Upper lobe of left lung (tissue), 6 donors: Measurements from ENCODE around the gene TMEM200B. TPM values are rescaled to one million over a fixed set of nuclear protein-coding genes. Genes with fewer than 3 reads are reported as not detected.
"Not testable (repeated sequence)": the region's sequence is repeated elsewhere in the genome, so short reads cannot be mapped to it uniquely, and the experiment has no call there.

Source experiments
- ATAC-seq, 2 donors: fragments of 200-7000 bp; cut with Tn5 transposase; one replicate each; pipeline ENCODE4 v1.9.1; 2022; ENCODE audit warnings: mild to moderate bottlenecking in 2 of 2, moderate library complexity in 2 of 2; ENCODE audit not compliant: low FRiP score in 2 of 2
- DNase-seq, 2 donors: peaks; one replicate each; pipeline ENCODE4 v3.0.0-alpha.2; 2019 to 2020
- H3K27ac ChIP-seq, 4 donors: fragments of 200-600 bp; sonication (generic); one replicate each; pipeline ENCODE4 v1.5.1; 2016 to 2019
- H3K27me3 ChIP-seq, 4 donors: fragments of 200-600 bp; sonication (generic); one replicate each; pipeline ENCODE4 v1.5.1; 2017 to 2019
- H3K36me3 ChIP-seq, 4 donors: fragments of 200-600 bp; sonication (generic); one replicate each; pipeline ENCODE4 v1.5.1; 2016 to 2019
- H3K4me1 ChIP-seq, 4 donors: fragments of 200-600 bp; sonication (generic); one replicate each; pipeline ENCODE4 v1.5.1; 2018 to 2019
- H3K4me3 ChIP-seq, 4 donors: fragments of 200-600 bp; sonication (generic); one replicate each; pipeline ENCODE4 v1.5.1; 2017 to 2019; ENCODE audit warnings: mild to moderate bottlenecking in 2 of 4, moderate library complexity in 1 of 4
- H3K9me3 ChIP-seq, 4 donors: fragments of 200-600 bp; sonication (generic); one replicate each; pipeline ENCODE4 v1.5.1; 2018 to 2019
- EP300 ChIP-seq, 4 donors: sonication (generic); formaldehyde crosslinking; IDR thresholded peaks; one replicate each; pipeline ENCODE4 v1.5.1; 2017; ENCODE audit warnings: antibody characterized with exemption in 4 of 4, control low read depth in 2 of 4
- POLR2A ChIP-seq, 4 donors: fragments of 450-650 bp; IDR thresholded peaks; one replicate each; pipeline ENCODE4 v1.5.1; 2016 to 2017; ENCODE audit warnings: antibody characterized with exemption in 4 of 4, mild to moderate bottlenecking in 2 of 4
- POLR2AphosphoS5 ChIP-seq, 2 donors: sonication (generic); formaldehyde crosslinking; IDR thresholded peaks; one replicate each; pipeline ENCODE4 v1.5.1; 2017; ENCODE audit warnings: antibody characterized with exemption in 2 of 2
- WGBS, 2 donors: methylation state at CpG; one replicate each; pipeline ENCODE4 v1.1.5; 2017 to 2018; 5-methylcytosine and 5-hydroxymethylcytosine counted together
- total RNA-seq, 6 donors: library from RNA; depleted of rRNA in 4 of 6; stranded (reverse); fragments of >200 nt in 4 of 6; gene quantifications; one replicate each; pipeline versions ENCODE4 v1.1.0 to v1.2.1, GENCODE V29; 2016 to 2021
- TF ChIP-seq, protein P1 (sequence below), 6 experiments: fragments of 450-650 bp in 4 of 6; fragments of 200-600 bp in 2 of 6; sonication (generic) in 2 of 6; IDR thresholded peaks; one replicate each; pipeline ENCODE4 v1.5.1; 2016 to 2019; ENCODE audit warnings: antibody characterized with exemption in 6 of 6
- donor health status: DM: no; HTN: no; CAD: no; lungs with moderate emphysema.
- donor health status: DM: no; HTN: yes; CAD: no; lungs with severe emphysema.

Gene TMEM200B
- total RNA-seq, 6 donors from 2014 or later: 2.1 to 6.6 (median 3.5) TPM

DNA sequence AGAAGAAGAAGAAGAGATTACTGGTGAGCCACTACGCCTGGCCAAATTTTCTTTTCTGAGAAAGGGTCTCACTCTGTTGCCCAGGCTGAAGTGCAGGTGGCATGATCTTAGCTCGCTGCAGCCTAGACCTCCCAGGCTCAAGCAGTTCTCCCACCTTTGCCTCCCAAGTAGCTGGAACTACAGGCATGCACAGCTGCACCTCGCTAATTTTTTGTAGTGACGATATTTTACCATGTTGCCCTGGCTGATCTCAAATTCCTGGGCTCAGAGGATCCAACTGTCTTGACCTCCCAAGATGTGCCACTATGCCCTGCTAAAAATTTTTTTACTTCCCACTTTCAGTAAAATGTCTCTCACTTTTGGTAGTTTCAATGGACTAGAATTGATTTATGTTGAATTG lies 24.4 kb downstream of the TMEM200B start:
- 81 to 94% methylated on average over 4 of the region's 4 CpGs for WGBS, 2 donors
- H3K36me3 ChIP-seq: peaks cover 0 to 35% (median 17%) of the 10 kb centered on the region in 4 donors
- H3K27ac ChIP-seq: no peak overlapping the region
- H3K4me3 ChIP-seq: no peak overlapping the region
- no peaks in the 10 kb centered on the region for H3K9me3 ChIP-seq
- DNase-seq (no peak), ATAC-seq (no peak)
- no peaks in the 10 kb centered on the region for H3K27me3 ChIP-seq
- H3K4me1 ChIP-seq: no peaks in the 10 kb centered on the region
- TF ChIP-seq, protein P1, sequence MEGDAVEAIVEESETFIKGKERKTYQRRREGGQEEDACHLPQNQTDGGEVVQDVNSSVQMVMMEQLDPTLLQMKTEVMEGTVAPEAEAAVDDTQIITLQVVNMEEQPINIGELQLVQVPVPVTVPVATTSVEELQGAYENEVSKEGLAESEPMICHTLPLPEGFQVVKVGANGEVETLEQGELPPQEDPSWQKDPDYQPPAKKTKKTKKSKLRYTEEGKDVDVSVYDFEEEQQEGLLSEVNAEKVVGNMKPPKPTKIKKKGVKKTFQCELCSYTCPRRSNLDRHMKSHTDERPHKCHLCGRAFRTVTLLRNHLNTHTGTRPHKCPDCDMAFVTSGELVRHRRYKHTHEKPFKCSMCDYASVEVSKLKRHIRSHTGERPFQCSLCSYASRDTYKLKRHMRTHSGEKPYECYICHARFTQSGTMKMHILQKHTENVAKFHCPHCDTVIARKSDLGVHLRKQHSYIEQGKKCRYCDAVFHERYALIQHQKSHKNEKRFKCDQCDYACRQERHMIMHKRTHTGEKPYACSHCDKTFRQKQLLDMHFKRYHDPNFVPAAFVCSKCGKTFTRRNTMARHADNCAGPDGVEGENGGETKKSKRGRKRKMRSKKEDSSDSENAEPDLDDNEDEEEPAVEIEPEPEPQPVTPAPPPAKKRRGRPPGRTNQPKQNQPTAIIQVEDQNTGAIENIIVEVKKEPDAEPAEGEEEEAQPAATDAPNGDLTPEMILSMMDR (IDR thresholded peaks at IDR 0.05): no peak
- TF ChIP-seq POLR2AphosphoS5 (IDR thresholded peaks at IDR 0.05): no peak
- TF ChIP-seq EP300 (IDR thresholded peaks at IDR 0.05): no peak
- TF ChIP-seq POLR2A (IDR thresholded peaks at IDR 0.05): no peak

DNA sequence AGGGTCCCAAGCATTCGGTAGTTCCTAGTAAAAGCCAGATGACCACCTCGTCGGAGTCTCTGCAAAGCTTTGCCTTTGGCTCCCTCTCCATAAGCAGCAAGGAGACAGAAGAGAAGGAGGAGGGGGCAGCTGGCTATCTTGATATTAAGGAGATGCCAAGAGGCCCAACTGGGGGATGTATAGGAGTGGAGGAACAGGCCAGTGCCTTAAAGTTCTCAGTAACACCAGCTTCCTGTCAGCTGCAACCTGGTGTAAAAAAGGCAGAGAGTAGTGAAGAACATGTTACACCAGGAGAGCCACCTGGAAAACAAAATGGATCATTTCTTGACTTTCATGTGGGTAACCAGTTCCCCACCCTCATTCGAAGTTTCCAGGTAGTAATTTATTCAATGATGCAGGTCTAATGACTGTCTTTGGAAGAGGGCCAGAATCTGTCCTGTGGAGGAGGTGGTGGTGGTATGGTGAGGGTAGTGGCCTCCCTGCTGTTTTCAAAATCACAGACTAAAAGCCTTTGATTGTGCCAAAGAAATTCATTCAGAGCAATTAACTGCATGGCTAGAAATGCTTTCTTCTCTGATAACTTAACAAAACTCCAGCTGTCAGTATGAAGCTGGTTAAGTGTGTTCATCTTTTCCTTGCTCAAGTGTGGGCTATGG lies 27.3 kb downstream of the TMEM200B start:
- Histone ChIP-seq H3K36me3 (peaks cover 0 to 26% (median 15%) of the 10 kb centered on the region in 4 donors), H3K4me1 (no peaks in the 10 kb centered on the region), H3K27ac (no peak overlapping the region), H3K27me3 (no peaks in the 10 kb centered on the region), H3K9me3 (no peaks in the 10 kb centered on the region), H3K4me3 (no peak overlapping the region)
- no peak for DNase-seq
- WGBS, 2 donors: 74 to 77% methylated on average over 4 of the region's 4 CpGs
- no peak for ATAC-seq
- TF ChIP-seq, protein P1 (IDR thresholded peaks at IDR 0.05): no peak
- TF ChIP-seq POLR2AphosphoS5 (IDR thresholded peaks at IDR 0.05) (no peak), POLR2A (IDR thresholded peaks at IDR 0.05) (no peak), EP300 (IDR thresholded peaks at IDR 0.05) (no peak)

DNA sequence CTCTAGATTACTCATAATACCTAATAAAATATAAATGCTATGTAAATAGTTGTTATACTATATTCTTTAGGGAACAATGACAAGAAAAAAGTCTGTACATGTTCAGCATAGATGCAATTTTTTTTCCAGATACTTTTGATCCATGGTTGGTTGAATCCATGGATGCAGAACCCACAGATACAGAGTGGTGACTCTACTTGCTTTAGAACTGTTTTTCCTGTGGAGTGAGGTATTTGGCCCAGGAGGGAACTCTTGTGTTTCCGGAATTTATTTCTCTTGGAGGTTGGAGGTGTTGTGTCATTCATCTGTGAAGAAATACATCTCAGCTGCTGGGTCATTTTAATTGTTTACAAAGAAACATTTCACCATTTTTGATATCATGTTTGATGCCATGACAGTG lies 28.7 kb downstream of the TMEM200B start:
- DNase-seq (no peak), ATAC-seq (no peak)
- H3K4me1 ChIP-seq: no peaks in the 10 kb centered on the region
- no peaks in the 10 kb centered on the region for H3K9me3 ChIP-seq
- no peaks in the 10 kb centered on the region for H3K27me3 ChIP-seq
- H3K4me3 ChIP-seq: no peak overlapping the region
- no peak overlapping the region for H3K27ac ChIP-seq
- 83 to 92% methylated on average over 1 of the region's 1 CpG for WGBS, 2 donors
- TF ChIP-seq POLR2A (IDR thresholded peaks at IDR 0.05): no peak
- TF ChIP-seq, protein P1 (IDR thresholded peaks at IDR 0.05): no peak
- TF ChIP-seq POLR2AphosphoS5 (IDR thresholded peaks at IDR 0.05): no peak
- H3K36me3 ChIP-seq: peaks cover 0 to 25% (median 12%) of the 10 kb centered on the region in 4 donors

DNA sequence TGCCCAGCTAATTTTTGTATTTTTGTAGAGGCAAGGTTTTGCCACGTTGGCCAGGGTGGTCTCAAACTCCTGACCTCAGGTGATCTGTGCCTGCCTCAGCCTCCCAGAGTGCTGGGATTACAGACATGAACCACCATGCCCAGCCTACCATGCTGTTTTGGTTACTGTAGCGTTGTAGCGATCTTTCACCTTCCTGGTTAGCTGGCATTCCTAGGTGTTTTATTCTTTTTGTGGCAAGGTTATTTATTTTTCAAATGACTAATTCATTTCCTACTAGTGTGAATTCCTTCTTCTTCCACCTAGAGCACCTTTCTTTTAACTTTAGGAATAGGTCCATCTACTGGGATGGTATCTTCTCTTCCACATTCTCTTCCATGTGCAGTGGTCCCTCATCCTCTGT lies 29.3 kb downstream of the TMEM200B start:
- H3K4me1 ChIP-seq: no peaks in the 10 kb centered on the region
- 87 to 93% methylated on average over 3 of the region's 3 CpGs for WGBS, 2 donors
- no peaks in the 10 kb centered on the region for H3K9me3 ChIP-seq
- DNase-seq: no peak
- peaks cover 0 to 19% (median 11%) of the 10 kb centered on the region in 4 donors for H3K36me3 ChIP-seq
- TF ChIP-seq, protein P1 (IDR thresholded peaks at IDR 0.05): no peak
- TF ChIP-seq EP300 (IDR thresholded peaks at IDR 0.05) (no peak), POLR2AphosphoS5 (IDR thresholded peaks at IDR 0.05) (no peak), POLR2A (IDR thresholded peaks at IDR 0.05) (no peak)
- H3K27ac ChIP-seq: no peak overlapping the region
- no peak for ATAC-seq
- H3K4me3 ChIP-seq: no peak overlapping the region
- no peaks in the 10 kb centered on the region for H3K27me3 ChIP-seq

DNA sequence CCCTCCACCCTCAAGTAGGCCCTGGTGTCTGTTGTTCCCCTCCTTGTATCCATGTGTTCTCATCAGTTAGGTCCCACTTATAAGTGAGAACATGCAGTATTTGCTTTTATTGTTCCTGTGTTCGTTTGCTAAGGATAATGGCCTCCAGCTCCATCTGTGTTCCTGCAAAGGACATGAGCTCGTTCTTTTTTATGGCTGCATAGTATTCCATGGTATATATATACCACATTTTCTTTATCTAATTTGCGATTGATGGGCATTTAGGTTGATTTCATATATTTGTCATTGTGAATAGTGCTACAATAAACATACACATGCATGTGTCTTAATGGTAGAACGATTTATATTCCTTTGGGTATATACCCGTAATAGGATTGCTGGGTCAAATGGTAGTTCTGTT lies 31.0 kb downstream of the TMEM200B start:
- H3K27ac ChIP-seq, H3K9me3 ChIP-seq, ATAC-seq, H3K4me1 ChIP-seq, H3K4me3 ChIP-seq, H3K36me3 ChIP-seq, DNase-seq, H3K27me3 ChIP-seq: not testable (repeated sequence)
- WGBS, 2 donors: 96 to 98% methylated on average over 5 of the region's 5 CpGs
